NCI-H187 (cell line): Measurements from ENCODE around the gene NRARP.
A peak's percentile ranks its signal among the peaks of the same experiment; 100 is the strongest.
"Not testable (repeated sequence)": the region's sequence is repeated elsewhere in the genome, so short reads cannot be mapped to it uniquely, and the experiment has no call there.

Experiments
- DNase-seq, 2 experiments: peaks; one replicate each; lab custom pipeline; 2025; lab: John Stamatoyannopoulos, UW

NRARP gene

GRCh38 chr9:137302118-137302448, at the start of gene NRARP:
NRARP (minus strand) TSS chr9:137302271; CDS start chr9:137301928, 343 bp downstream.
- peak; percentile 6 to 52 for DNase-seq

- DNase-seq, result no peak
Observed at GRCh38 chr9:137350696-137351584, 48.9 kb upstream of the NRARP start.

- DNase-seq, result no peak
Observed at GRCh38 chr9:137349471-137350033, 47.5 kb upstream of the NRARP start.

GRCh38 chr9:137348769-137349470, 46.8 kb upstream of the NRARP start:
- no peak for DNase-seq

- DNase-seq, result no peak
Observed at GRCh38 chr9:137347928-137348327, 45.9 kb upstream of the NRARP start.

GRCh38 chr9:137342482-137342881, 40.4 kb upstream of the NRARP start:
- no peak for DNase-seq

- DNase-seq, result no peak
Observed at GRCh38 chr9:137341227-137341626, 39.2 kb upstream of the NRARP start.

GRCh38 chr9:137339908-137340462, 37.9 kb upstream of the NRARP start:
- not testable (repeated sequence) for DNase-seq

GRCh38 chr9:137339045-137339907, 37.2 kb upstream of the NRARP start:
- DNase-seq, result no peak

GRCh38 chr9:137336735-137337134, 34.7 kb upstream of the NRARP start:
- DNase-seq, result no peak

GRCh38 chr9:137333016-137333671, 31.1 kb upstream of the NRARP start:
- DNase-seq, result no peak

- DNase-seq, result no peak
Observed at GRCh38 chr9:137331929-137332328, 29.9 kb upstream of the NRARP start.

- DNase-seq, result no peak
Observed at GRCh38 chr9:137330689-137331088, 28.6 kb upstream of the NRARP start.

GRCh38 chr9:137329590-137329989, 27.5 kb upstream of the NRARP start:
- DNase-seq, result not testable (repeated sequence)

GRCh38 chr9:137327641-137328550, 25.8 kb upstream of the NRARP start:
- DNase-seq, result not testable (repeated sequence)

GRCh38 chr9:137326445-137327065, 24.5 kb upstream of the NRARP start:
- no peak for DNase-seq

GRCh38 chr9:137325799-137326198, 23.7 kb upstream of the NRARP start:
- no peak for DNase-seq

- DNase-seq, result no peak
Observed at GRCh38 chr9:137325124-137325523, 23.1 kb upstream of the NRARP start.

GRCh38 chr9:137323531-137324331, 21.7 kb upstream of the NRARP start:
- DNase-seq, result no peak
